ACC112 (cell line): ENCODE data around the gene LMF1.

ENCODE experiments used
- H2AFZ ChIP-seq: fragments of 200-600 bp; sonication (generic); one replicate; pipeline ENCODE4 v1.6.0; 2017; ENCODE audit warnings: antibody characterized with exemption, low read length; ENCODE audit not compliant: unreplicated experiment
- H3K27ac ChIP-seq: fragments of 200-600 bp; sonication (generic); 2 replicates; pipeline ENCODE4 v1.5.1; 2014; ENCODE audit warnings: low read depth, mild to moderate bottlenecking, antibody characterized with exemption, low read length, moderate library complexity
- H3K27me3 ChIP-seq: fragments of 200-600 bp; sonication (generic); 2 replicates; pipeline ENCODE4 v1.6.1; 2014; ENCODE audit warnings: mild to moderate bottlenecking, antibody characterized with exemption, low read length, moderate library complexity, mixed read lengths; ENCODE audit not compliant: insufficient read depth
- H3K36me3 ChIP-seq: fragments of 200-600 bp; sonication (generic); 2 replicates; pipeline ENCODE4 v1.6.1; 2016; ENCODE audit warnings: mild to moderate bottlenecking, antibody characterized with exemption, low read length, moderate library complexity, mixed read lengths; ENCODE audit not compliant: insufficient read depth
- H3K4me1 ChIP-seq: fragments of 200-600 bp; sonication (generic); one replicate; pipeline ENCODE4 v1.6.1; 2016; ENCODE audit warnings: low read length, mixed read lengths; ENCODE audit not compliant: insufficient read depth, unreplicated experiment, control insufficient read depth
- H3K4me3 ChIP-seq: fragments of 200-600 bp; sonication (generic); 2 replicates; pipeline ENCODE4 v1.5.1; 2014; ENCODE audit warnings: mild to moderate bottlenecking, low read depth, low read length
- H3K79me2 ChIP-seq: fragments of 200-600 bp; sonication (generic); one replicate; pipeline ENCODE4 v1.6.0; 2016; ENCODE audit warnings: low read length; ENCODE audit not compliant: control insufficient read depth, unreplicated experiment, insufficient read depth

LMF1 gene

GRCh38 chr16:928526-928925 lies 42.3 kb downstream of the LMF1 start:
- Histone ChIP-seq H3K36me3 (no peaks in the 10 kb centered on the region), H3K27ac (no peak overlapping the region), H3K79me2 (no peaks in the 10 kb centered on the region), H2AFZ (no peak overlapping the region), H3K4me1 (no peaks in the 10 kb centered on the region), H3K4me3 (no peak overlapping the region), H3K27me3 (no peaks in the 10 kb centered on the region)

DNA sequence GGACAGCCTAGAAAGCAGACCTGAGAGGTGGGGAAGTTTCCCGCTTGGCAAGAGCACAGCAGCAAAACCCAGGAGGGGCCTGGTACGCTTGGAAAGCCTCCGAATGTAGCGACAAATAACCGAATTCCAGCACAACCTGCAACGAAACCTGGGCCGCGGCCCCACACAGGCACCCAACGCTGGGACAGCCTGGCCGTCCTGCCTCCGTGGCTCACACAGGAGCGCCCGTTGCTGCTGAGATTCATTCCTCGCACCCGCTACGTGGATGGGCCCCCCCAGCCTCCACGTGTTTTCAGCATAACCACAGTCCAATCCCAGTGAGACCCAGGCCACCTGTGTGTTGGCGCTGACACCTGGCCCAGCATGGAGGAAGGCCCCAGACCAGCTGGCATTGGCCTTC lies 42.9 kb downstream of the LMF1 start:
- Histone ChIP-seq H3K4me3 (no peak overlapping the region), H2AFZ (no peak overlapping the region), H3K27me3 (no peaks in the 10 kb centered on the region)

GRCh38 chr16:927406-927805 lies 43.4 kb downstream of the LMF1 start:
- no peak overlapping the region for H3K4me3 ChIP-seq
- no peak overlapping the region for H2AFZ ChIP-seq
- H3K79me2 ChIP-seq: no peaks in the 10 kb centered on the region

More for the DNA sequence above, 42.9 kb downstream of the LMF1 start:
- no peak overlapping the region for H3K27ac ChIP-seq
- H3K79me2 ChIP-seq: no peaks in the 10 kb centered on the region
- no peaks in the 10 kb centered on the region for H3K4me1 ChIP-seq
- no peaks in the 10 kb centered on the region for H3K36me3 ChIP-seq

GRCh38 chr16:926715-927114 lies 44.1 kb downstream of the LMF1 start:
- H3K36me3 ChIP-seq: no peaks in the 10 kb centered on the region
- no peak overlapping the region for H3K27ac ChIP-seq
- no peak overlapping the region for H2AFZ ChIP-seq
- no peaks in the 10 kb centered on the region for H3K27me3 ChIP-seq
- H3K4me3 ChIP-seq: no peak overlapping the region
- H3K79me2 ChIP-seq: no peaks in the 10 kb centered on the region
- H3K4me1 ChIP-seq: no peaks in the 10 kb centered on the region

More at GRCh38 chr16:927406-927805, 43.4 kb downstream of the LMF1 start:
- H3K4me1 ChIP-seq: no peaks in the 10 kb centered on the region
- no peaks in the 10 kb centered on the region for H3K27me3 ChIP-seq
- no peaks in the 10 kb centered on the region for H3K36me3 ChIP-seq
- no peak overlapping the region for H3K27ac ChIP-seq

- H3K36me3 ChIP-seq: no peaks in the 10 kb centered on the region
- no peaks in the 10 kb centered on the region for H3K79me2 ChIP-seq
- peaks cover 14% of the 10 kb centered on the region for H3K4me1 ChIP-seq
- no peak overlapping the region for H3K27ac ChIP-seq
- no peak overlapping the region for H3K4me3 ChIP-seq
- no peak overlapping the region for H2AFZ ChIP-seq
- H3K27me3 ChIP-seq: no peaks in the 10 kb centered on the region
These were observed 46.0 kb downstream of the LMF1 start for GRCh38 chr16:924806-925205.

GRCh38 chr16:924063-924462 lies 46.7 kb downstream of the LMF1 start:
- H3K27me3 ChIP-seq: no peaks in the 10 kb centered on the region
- H3K4me1 ChIP-seq: peaks cover 15% of the 10 kb centered on the region
- H3K27ac ChIP-seq: no peak overlapping the region
- no peaks in the 10 kb centered on the region for H3K79me2 ChIP-seq
- H3K4me3 ChIP-seq: no peak overlapping the region
- H3K36me3 ChIP-seq: no peaks in the 10 kb centered on the region
- H2AFZ ChIP-seq: no peak overlapping the region

GRCh38 chr16:923184-923583 lies 47.6 kb downstream of the LMF1 start:
- Histone ChIP-seq H3K4me1 (peaks cover 15% of the 10 kb centered on the region), H3K27ac (no peak overlapping the region), H3K4me3 (no peak overlapping the region), H3K36me3 (no peaks in the 10 kb centered on the region), H3K27me3 (no peaks in the 10 kb centered on the region), H3K79me2 (no peaks in the 10 kb centered on the region), H2AFZ (no peak overlapping the region)

- no peaks in the 10 kb centered on the region for H3K27me3 ChIP-seq
- no peaks in the 10 kb centered on the region for H3K79me2 ChIP-seq
- H3K27ac ChIP-seq: no peak overlapping the region
- H3K4me3 ChIP-seq: no peak overlapping the region
- H2AFZ ChIP-seq: no peak overlapping the region
- H3K36me3 ChIP-seq: no peaks in the 10 kb centered on the region
- peaks cover 15% of the 10 kb centered on the region for H3K4me1 ChIP-seq
These were observed 48.7 kb downstream of the LMF1 start for GRCh38 chr16:922051-922450.

DNA sequence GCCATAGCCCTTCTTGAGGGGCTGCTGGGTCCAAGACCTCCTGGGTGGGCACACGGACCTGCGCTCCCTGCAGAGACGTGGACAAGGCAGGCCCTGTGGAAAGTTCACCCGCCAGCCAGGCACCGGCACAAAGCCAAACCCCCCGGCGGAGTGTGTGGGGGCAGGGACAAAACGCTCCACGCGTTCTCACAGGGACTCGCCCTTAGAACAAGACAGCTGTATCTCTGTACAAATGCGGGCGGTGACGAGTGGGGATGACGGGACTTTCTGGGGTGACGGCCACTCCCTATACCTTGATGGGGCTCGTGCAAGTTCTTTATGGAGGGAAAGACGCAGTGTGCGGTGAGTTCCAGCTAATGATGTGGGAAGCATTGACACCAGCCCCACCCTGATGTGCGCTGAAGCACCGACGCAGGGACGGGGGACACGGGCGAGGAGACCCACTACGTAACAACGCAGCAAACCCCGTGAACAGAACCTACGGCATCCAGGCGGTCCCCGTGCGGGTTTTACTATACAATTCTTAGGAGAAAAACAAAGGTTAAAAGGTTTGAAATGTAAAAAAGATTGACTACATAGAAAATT lies 49.4 kb downstream of the LMF1 start:
- Histone ChIP-seq H3K27me3 (no peaks in the 10 kb centered on the region), H2AFZ (no peak overlapping the region), H3K4me3 (no peak overlapping the region), H3K4me1 (peaks cover 15% of the 10 kb centered on the region), H3K27ac (no peak overlapping the region), H3K79me2 (no peaks in the 10 kb centered on the region), H3K36me3 (no peaks in the 10 kb centered on the region)

GRCh38 chr16:920717-921116 lies 50.1 kb downstream of the LMF1 start:
- Histone ChIP-seq H3K4me1 (peaks cover 15% of the 10 kb centered on the region), H3K27ac (peak overlapping the region; percentile 59), H3K36me3 (no peaks in the 10 kb centered on the region), H3K79me2 (no peaks in the 10 kb centered on the region), H2AFZ (peak overlapping the region; percentile 54), H3K4me3 (peak overlapping the region; percentile 44; the same call in 1 of the 2 replicates), H3K27me3 (no peaks in the 10 kb centered on the region)

DNA sequence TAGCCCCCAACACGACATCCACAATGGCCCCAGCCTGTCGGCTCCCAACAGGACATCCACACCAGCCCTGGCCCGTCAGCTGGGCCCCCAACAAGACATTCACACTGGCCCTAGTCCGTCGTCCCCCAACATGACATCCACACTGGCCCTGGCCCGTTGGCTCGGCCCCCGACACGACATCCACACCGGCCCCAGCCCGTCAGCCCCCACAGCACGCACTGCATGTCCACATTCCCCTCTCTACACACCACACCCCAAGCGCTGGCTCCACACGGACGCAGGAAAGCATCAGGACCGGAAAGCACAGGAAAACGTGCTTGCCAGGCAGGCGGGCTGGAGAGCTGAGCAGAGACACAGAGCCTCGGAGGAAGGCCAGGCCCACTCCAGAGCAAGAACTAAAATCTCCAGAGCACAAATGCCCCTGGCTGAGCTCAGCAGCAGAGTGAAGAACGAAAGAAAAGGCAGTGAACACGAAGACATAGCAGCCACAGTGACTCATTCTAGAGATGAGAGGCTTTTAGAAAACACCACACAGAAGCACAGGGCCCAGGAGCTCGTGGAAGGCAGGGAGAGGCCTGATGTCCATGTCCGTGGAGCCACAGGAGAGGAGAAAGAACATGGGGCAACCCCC lies 50.6 kb downstream of the LMF1 start:
- peaks cover 15% of the 10 kb centered on the region for H3K4me1 ChIP-seq
- H3K79me2 ChIP-seq: no peaks in the 10 kb centered on the region
- H3K27me3 ChIP-seq: no peaks in the 10 kb centered on the region
- peak overlapping the region; percentile 44; the same call in 1 of the 2 replicates for H3K4me3 ChIP-seq
- H3K27ac ChIP-seq: peak overlapping the region; percentile 59
- H3K36me3 ChIP-seq: no peaks in the 10 kb centered on the region
- H2AFZ ChIP-seq: peak overlapping the region; percentile 54
